H1 (cell line): ENCODE data around the gene PREB. TPM values are rescaled to one million over a fixed set of nuclear protein-coding genes. Genes with fewer than 3 reads are reported as not detected.
A peak's percentile ranks its signal among the peaks of the same experiment; 100 is the strongest.

ENCODE experiments used
- CTCF ChIA-PET: fragments of 300-600 bp; sonication (Branson Sonifier 250); formaldehyde crosslinking; loops from one replicate; lab custom pipeline; 2021; ENCODE audit not compliant: partially characterized antibody; lab: Charles Lee
- POLR2A ChIA-PET: fragments of 300-600 bp; sonication (Branson Sonifier 250); formaldehyde crosslinking; loops from one replicate; lab custom pipeline; 2021; ENCODE audit warnings: inconsistent platforms; ENCODE audit not compliant: partially characterized antibody; lab: Charles Lee
- DNase-seq, 2 experiments: peaks; one replicate each; pipeline versions ENCODE4 v3.0.0 to v3.0.0-alpha.2; 2010 to 2022; ENCODE audit warnings: low spot score in 2 of 2, low read depth in 1 of 2, mixed read lengths in 1 of 2
- FAIRE-seq: peaks from 2 replicates; lab custom pipeline; 2011; peaks lifted over from hg19 to GRCh38; lab: Jason Lieb, UNC
- H2AFZ ChIP-seq: 2 replicates; pipeline ENCODE4 v1.8.1; 2012; ENCODE audit warnings: low read length, inconsistent platforms
- H2AK5ac ChIP-seq: 2 replicates; pipeline ENCODE4 v1.6.1; 2013; ENCODE audit warnings: low read depth, low read length
- H2BK120ac ChIP-seq: replicated peaks from 2 replicates; pipeline ENCODE3; 2013; ENCODE audit warnings: low read depth, low read length, inconsistent platforms
- H2BK12ac ChIP-seq: 2 replicates; pipeline ENCODE4 v1.6.1; 2013; ENCODE audit warnings: low read depth, low read length
- H2BK15ac ChIP-seq: 2 replicates; pipeline ENCODE4 v1.6.1; 2013; ENCODE audit warnings: low read length
- H2BK20ac ChIP-seq: 2 replicates; pipeline ENCODE4 v1.6.1; 2013; ENCODE audit warnings: low read length
- H2BK5ac ChIP-seq: 2 replicates; pipeline ENCODE4 v1.6.1; 2013; ENCODE audit warnings: low read depth, low read length
- H3K14ac ChIP-seq: 2 replicates; pipeline ENCODE4 v1.6.1; 2013; ENCODE audit warnings: inconsistent platforms; ENCODE audit not compliant: insufficient read length
- H3K18ac ChIP-seq: 2 replicates; pipeline ENCODE4 v1.6.1; 2013; ENCODE audit warnings: low read length; ENCODE audit errors: extremely low read depth
- H3K23ac ChIP-seq: 2 replicates; pipeline ENCODE4 v1.6.1; 2013; ENCODE audit warnings: inconsistent platforms; ENCODE audit not compliant: insufficient read length
- H3K23me2 ChIP-seq: 2 replicates; pipeline ENCODE4 v1.6.1; 2013; ENCODE audit warnings: low read depth, low read length
- H3K27ac ChIP-seq: 2 replicates; pipeline ENCODE4 v1.6.1; 2011; ENCODE audit warnings: low read depth, low read length, inconsistent platforms
- H3K27me3 ChIP-seq, 4 experiments: replicated peaks in 1 of 4; 1 replicate in 1 of 4; 2 replicates in 3 of 4; pipeline versions ENCODE4 v1.6.1 to v1.8.1; 2011 to 2013; ENCODE audit warnings: low read length in 3 of 4, mild to moderate bottlenecking in 3 of 4, inconsistent platforms in 2 of 4, mixed read lengths in 2 of 4, moderate library complexity in 1 of 4; ENCODE audit not compliant: control insufficient read depth in 3 of 4, insufficient read depth in 3 of 4; ENCODE audit errors: extremely low read depth in 1 of 4
- H3K36me3 ChIP-seq, 4 experiments: 2 replicates each; pipeline versions ENCODE4 v1.6.1 to v1.8.1; 2011 to 2013; ENCODE audit warnings: mild to moderate bottlenecking in 4 of 4, low read length in 3 of 4, moderate library complexity in 2 of 4, control low read depth in 1 of 4, inconsistent platforms in 1 of 4; ENCODE audit not compliant: insufficient read depth in 4 of 4, control insufficient read depth in 2 of 4
- H3K4ac ChIP-seq: replicated peaks from 2 replicates; pipeline ENCODE3; 2013; ENCODE audit warnings: low read length, low read depth, mixed read lengths, inconsistent platforms; ENCODE audit not compliant: insufficient read length
- H3K4me1 ChIP-seq, 4 experiments: replicated peaks in 1 of 4; 1 replicate in 1 of 4; 2 replicates in 3 of 4; pipeline versions ENCODE4 v1.6.1 to v1.8.1; 2011 to 2013; ENCODE audit warnings: low read length in 3 of 4, inconsistent platforms in 2 of 4, mixed read lengths in 1 of 4; ENCODE audit not compliant: insufficient read depth in 4 of 4, control insufficient read depth in 3 of 4
- H3K4me2 ChIP-seq, 2 experiments: 2 replicates each; pipeline versions ENCODE4 v1.6.1 to v1.8.1; 2011 to 2013; ENCODE audit warnings: low read depth in 2 of 2, low read length in 2 of 2, control low read depth in 1 of 2, inconsistent platforms in 1 of 2, mild to moderate bottlenecking in 1 of 2; ENCODE audit not compliant: insufficient read depth in 1 of 2
- H3K4me3 ChIP-seq, 4 experiments: fragments of 200-600, 300-600 bp in 1 of 4; sonication (generic), shearing (Covaris generic), sonication (Bioruptor Twin) in 1 of 4; 2 replicates each; pipeline versions ENCODE4 v1.5.1 to v1.8.1; 2011 to 2016; ENCODE audit warnings: low read length in 4 of 4, low read depth in 3 of 4, control low read depth in 2 of 4, inconsistent platforms in 2 of 4, mild to moderate bottlenecking in 2 of 4, mixed read lengths in 1 of 4, moderate library complexity in 1 of 4; ENCODE audit not compliant: insufficient read depth in 2 of 4; ENCODE audit errors: extremely low read depth in 1 of 4
- H3K56ac ChIP-seq: replicated peaks from 2 replicates; pipeline ENCODE3; 2013; ENCODE audit warnings: low read depth, mild to moderate bottlenecking, mixed read lengths, low read length, inconsistent platforms; ENCODE audit not compliant: insufficient read length
- H3K79me1 ChIP-seq: 2 replicates; pipeline ENCODE4 v1.6.1; 2013; ENCODE audit warnings: low read depth, low read length, control low read depth
- H3K79me2 ChIP-seq, 2 experiments: 2 replicates each; pipeline versions ENCODE4 v1.6.1 to v1.8.1; 2012 to 2013; ENCODE audit warnings: low read length in 2 of 2, mild to moderate bottlenecking in 2 of 2, inconsistent platforms in 1 of 2; ENCODE audit not compliant: insufficient read depth in 2 of 2, control insufficient read depth in 1 of 2
- H3K9ac ChIP-seq, 4 experiments: replicated peaks in 1 of 4; 1 replicate in 1 of 4; 2 replicates in 3 of 4; pipeline versions ENCODE4 v1.6.1 to v1.8.1; 2011 to 2013; ENCODE audit warnings: low read depth in 3 of 4, low read length in 3 of 4, control low read depth in 2 of 4, mild to moderate bottlenecking in 2 of 4, moderate library complexity in 2 of 4, inconsistent platforms in 1 of 4; ENCODE audit errors: extremely low read depth in 1 of 4
- H3K9me3 ChIP-seq, 2 experiments: 2 replicates each; pipeline versions ENCODE4 v1.6.1 to v1.8.1; 2012 to 2013; ENCODE audit warnings: mild to moderate bottlenecking in 2 of 2, moderate library complexity in 2 of 2, control low read depth in 1 of 2, inconsistent platforms in 1 of 2, low read depth in 1 of 2, low read length in 1 of 2, mixed read lengths in 1 of 2; ENCODE audit not compliant: insufficient read depth in 2 of 2
- H4K20me1 ChIP-seq, 2 experiments: replicated peaks in 1 of 2; 2 replicates each; pipeline versions ENCODE3 to v1.8.1; 2011 to 2013; ENCODE audit warnings: inconsistent platforms in 2 of 2, low read length in 2 of 2, mild to moderate bottlenecking in 1 of 2; ENCODE audit not compliant: insufficient read depth in 2 of 2, control insufficient read depth in 1 of 2
- H4K5ac ChIP-seq: 2 replicates; pipeline ENCODE4 v1.6.1; 2013; ENCODE audit warnings: low read length, low read depth, mixed read lengths, inconsistent platforms; ENCODE audit not compliant: insufficient read length
- H4K8ac ChIP-seq: 2 replicates; pipeline ENCODE4 v1.8.0; 2013; ENCODE audit warnings: mild to moderate bottlenecking, moderate library complexity, low read length, inconsistent platforms; ENCODE audit not compliant: insufficient read depth; ENCODE audit errors: extremely low read depth
- H4K91ac ChIP-seq: replicated peaks from 2 replicates; pipeline ENCODE3; 2013; ENCODE audit warnings: low read length, mixed read lengths, inconsistent platforms; ENCODE audit not compliant: insufficient read length
- ATF2 ChIP-seq: IDR thresholded peaks from 2 replicates; pipeline ENCODE4 v1.6.1; 2012; ENCODE audit warnings: low read length, inconsistent platforms
- BRCA1 ChIP-seq: IDR thresholded peaks from 2 replicates; pipeline ENCODE4 v1.6.1; 2012; ENCODE audit warnings: low read depth, low read length, improper control_type of control experiment
- CBX5 ChIP-seq: fragments of 300-800, 300-1000 bp; sonication (generic); IDR thresholded peaks from 2 replicates; pipeline ENCODE4 v1.7.1; 2016; ENCODE audit warnings: antibody characterized with exemption, low read length, low read depth
- CTBP2 ChIP-seq: IDR thresholded peaks from 2 replicates; pipeline ENCODE4 v1.7.0; 2011; ENCODE audit warnings: borderline replicate concordance, mild to moderate bottlenecking, moderate library complexity, mixed read lengths, low read length; ENCODE audit not compliant: insufficient read depth, insufficient read length
- MAFK ChIP-seq: IDR thresholded peaks from 2 replicates; pipeline ENCODE4 v1.6.1; 2012; ENCODE audit warnings: low read depth, mild to moderate bottlenecking, improper control_type of control experiment, low read length
- SAP30 ChIP-seq: fragments of 300-600 bp; sonication (generic); IDR thresholded peaks from 2 replicates; pipeline ENCODE4 v1.7.1; 2012; ENCODE audit warnings: low read length, moderate library complexity, mild to moderate bottlenecking, inconsistent platforms; ENCODE audit not compliant: insufficient read depth, insufficient replicate concordance
- SP1 ChIP-seq: IDR thresholded peaks from 2 replicates; pipeline ENCODE4 v1.6.1; 2011; ENCODE audit warnings: low read depth, low read length
- SP4 ChIP-seq: IDR thresholded peaks from 2 replicates; pipeline ENCODE4 v1.6.1; 2012; ENCODE audit warnings: low read length, inconsistent platforms
- TAF1 ChIP-seq: IDR thresholded peaks from 2 replicates; pipeline ENCODE4 v1.6.1; 2011; ENCODE audit warnings: mild to moderate bottlenecking, low read depth, low read length
- WGBS, 2 experiments: shearing (Covaris generic) in 1 of 2; methylation state at CpG; one replicate each; pipeline versions ENCODE4 v1.1.6 to v1.1.7; 2013 to 2015; ENCODE audit warnings: low lambda C conversion rate in 2 of 2, mixed read lengths in 2 of 2, inconsistent platforms in 1 of 2, low coverage in 1 of 2, missing lambda C conversion rate in 1 of 2; ENCODE audit not compliant: insufficient replicate concordance in 2 of 2, insufficient coverage in 1 of 2, insufficient read length in 1 of 2; ENCODE audit errors: extremely low coverage in 1 of 2, missing lambda C conversion rate in 1 of 2; 5-methylcytosine and 5-hydroxymethylcytosine counted together
- polyA plus RNA-seq, 7 experiments: library from polyadenylated mRNA; depleted of rRNA in 3 of 7; stranded (reverse) in 5 of 7; unstranded in 2 of 7; fragments of >200 nt in 5 of 7; fragments of 200-250 nt in 2 of 7; gene quantifications; 1 replicate in 5 of 7; 2 replicates in 1 of 7; 4 replicates in 1 of 7; pipeline versions ENCODE4 v1.2.1 to v1.2.3, GENCODE V29; 2011 to 2013; ENCODE audit warnings: missing spikeins in 2 of 7, mixed read lengths in 2 of 7
- total RNA-seq: library from RNA; stranded (reverse); fragmentation: NEBNext Ultra II Directional; extraction: Animal tissue kit (Norgen Biotek cat#: 25700); gene quantifications from 2 replicates; pipeline ENCODE4 v1.2.1, GENCODE V29; 2021

Gene PREB
- total and polyA plus RNA-seq, 2 of the 8 experiments (the other 6 are each of a cell fraction or from before 2014, with no cell fraction given), result 54.1 to 72.2 TPM

- FAIRE-seq (no peak), DNase-seq (no peak)
- Histone ChIP-seq H4K91ac (no peak within 1 kb of the TSS), H3K4me3 (no peak within 1 kb of the TSS), H2BK12ac (no peak within 1 kb of the TSS), H3K4me1 (no peaks in the 10 kb centered on the region; a peak in 1 of 7 replicates), H3K27me3 (no peaks in the 10 kb centered on the region), H2AK5ac (no peak within 1 kb of the TSS), H2AFZ (no peak within 1 kb of the TSS), H2BK5ac (no peak within 1 kb of the TSS), H3K79me2 (no peaks in the 10 kb centered on the region), H3K23ac (no peak within 1 kb of the TSS), H3K27ac (no peak within 1 kb of the TSS), H4K20me1 (no peaks in the 10 kb centered on the region), H3K18ac (no peak within 1 kb of the TSS; the same call in 1 of the 2 replicates), H2BK15ac (peak within 1 kb of the TSS; percentile 63; the same call in 1 of the 2 replicates), H4K5ac (no peak within 1 kb of the TSS), H2BK20ac (no peak within 1 kb of the TSS), H3K23me2 (no peaks in the 10 kb centered on the region), H3K79me1 (no peaks in the 10 kb centered on the region), H3K4me2 (no peak within 1 kb of the TSS), H3K14ac (no peak within 1 kb of the TSS), H3K56ac (no peak within 1 kb of the TSS), H3K9me3 (no peaks in the 10 kb centered on the region), H4K8ac (no peak within 1 kb of the TSS), H3K4ac (no peak within 1 kb of the TSS), H2BK120ac (no peak within 1 kb of the TSS), H3K36me3 (no peaks in the 10 kb centered on the region), H3K9ac (no peak within 1 kb of the TSS)
- ChIA-PET CTCF (interaction anchor here (0.5 to 3.7 kb wide), 5 partner anchors 26 to 285 kb away, joined by 3 to 11 read pairs (median 3); no protein-coding TSS in a partner anchor), POLR2A (interaction anchor here (1.0 to 1.5 kb wide), 2 partner anchors 11 to 14 kb away, joined by 4 read pairs; no protein-coding TSS in a partner anchor)
- 83% methylated on average over 4 of the region's 4 CpGs; no CpG with 5 or more reads in 1 of the 2 experiments for WGBS, 2 experiments
- TF ChIP-seq MAFK, result no peak
- no peak for TF ChIP-seq CTBP2
- no peak for TF ChIP-seq CBX5
- no peak for TF ChIP-seq SP4
- no peak for TF ChIP-seq SP1
- no peak for TF ChIP-seq BRCA1
- no peak for TF ChIP-seq TAF1
- no peak for TF ChIP-seq SAP30
- no peak for TF ChIP-seq ATF2
These were observed 4.9 kb upstream of the PREB start, which contains the start of gene PRR30 for GRCh38 chr2:27139310-27139709. TSS of gene PRR30 (minus strand) at chr2:27139410. CDS start at chr2:27138329, 1,081 bp downstream.
